HEK293 (cell line): ENCODE results near the gene CCDC88C.

ENCODE experiments used
- OVOL3 ChIP-seq: fragments of 450-650 bp; formaldehyde crosslinking; IDR thresholded peaks from 2 replicates; pipeline ENCODE4 v1.5.1; 2016; ENCODE audit warnings: missing biosample characterization, missing genetic modification characterization
- SALL2 ChIP-seq: fragments of 450-650 bp; formaldehyde crosslinking; IDR thresholded peaks from 2 replicates; pipeline ENCODE4 v1.5.0; 2017; ENCODE audit warnings: missing biosample characterization, mild to moderate bottlenecking, missing genetic modification characterization, borderline replicate concordance
- SCRT1 ChIP-seq: fragments of 450-650 bp; formaldehyde crosslinking; IDR thresholded peaks from 2 replicates; pipeline ENCODE4 v1.5.1; 2016; ENCODE audit warnings: missing biosample characterization, missing genetic modification characterization, borderline replicate concordance
- ZBTB7A ChIP-seq: fragments of 450-650 bp; formaldehyde crosslinking; IDR thresholded peaks from 2 replicates; pipeline ENCODE4 v1.5.1; 2016; ENCODE audit warnings: low read depth, missing biosample characterization, missing genetic modification characterization
- ZIC2 ChIP-seq: fragments of 450-650 bp; formaldehyde crosslinking; IDR thresholded peaks from 2 replicates; pipeline ENCODE4 v1.5.1; 2016; ENCODE audit warnings: missing biosample characterization, missing genetic modification characterization
- TF ChIP-seq, protein P1 (sequence below): fragments of 450-650 bp; formaldehyde crosslinking; IDR thresholded peaks from 2 replicates; pipeline ENCODE4 v1.5.1; 2016; ENCODE audit warnings: missing biosample characterization, missing genetic modification characterization

DNA sequence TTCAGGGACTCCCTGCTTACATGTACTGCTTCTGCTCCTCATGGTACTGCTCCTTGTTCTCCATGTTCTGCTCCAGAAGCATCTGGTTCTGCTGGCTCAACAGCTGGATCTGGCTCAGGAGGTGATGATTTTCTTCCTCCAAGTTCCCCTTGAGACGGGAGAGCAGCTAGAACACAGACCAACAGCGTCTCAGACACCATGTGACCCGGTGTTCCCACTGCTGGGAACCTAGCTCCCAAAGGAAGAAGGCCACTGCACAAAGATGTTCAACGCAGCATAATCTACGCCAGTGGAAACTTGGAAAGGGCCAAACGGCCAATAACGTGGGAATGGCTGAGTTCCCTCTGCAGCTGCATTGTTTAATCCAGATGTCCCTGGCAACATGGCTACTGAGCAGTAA is 123.5 kb downstream of the CCDC88C start:
- TF ChIP-seq, protein P1, sequence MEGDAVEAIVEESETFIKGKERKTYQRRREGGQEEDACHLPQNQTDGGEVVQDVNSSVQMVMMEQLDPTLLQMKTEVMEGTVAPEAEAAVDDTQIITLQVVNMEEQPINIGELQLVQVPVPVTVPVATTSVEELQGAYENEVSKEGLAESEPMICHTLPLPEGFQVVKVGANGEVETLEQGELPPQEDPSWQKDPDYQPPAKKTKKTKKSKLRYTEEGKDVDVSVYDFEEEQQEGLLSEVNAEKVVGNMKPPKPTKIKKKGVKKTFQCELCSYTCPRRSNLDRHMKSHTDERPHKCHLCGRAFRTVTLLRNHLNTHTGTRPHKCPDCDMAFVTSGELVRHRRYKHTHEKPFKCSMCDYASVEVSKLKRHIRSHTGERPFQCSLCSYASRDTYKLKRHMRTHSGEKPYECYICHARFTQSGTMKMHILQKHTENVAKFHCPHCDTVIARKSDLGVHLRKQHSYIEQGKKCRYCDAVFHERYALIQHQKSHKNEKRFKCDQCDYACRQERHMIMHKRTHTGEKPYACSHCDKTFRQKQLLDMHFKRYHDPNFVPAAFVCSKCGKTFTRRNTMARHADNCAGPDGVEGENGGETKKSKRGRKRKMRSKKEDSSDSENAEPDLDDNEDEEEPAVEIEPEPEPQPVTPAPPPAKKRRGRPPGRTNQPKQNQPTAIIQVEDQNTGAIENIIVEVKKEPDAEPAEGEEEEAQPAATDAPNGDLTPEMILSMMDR (tag by site-specific recombination), result no peak
- TF ChIP-seq SALL2, result no peak
- no peak for TF ChIP-seq SCRT1 (tag by site-specific recombination)
- no peak for TF ChIP-seq OVOL3 (tag by site-specific recombination)
- no peak for TF ChIP-seq ZBTB7A (tag by site-specific recombination)
- TF ChIP-seq ZIC2, result no peak
